ENCODE data around the gene APLN.

APLN gene

DNA sequence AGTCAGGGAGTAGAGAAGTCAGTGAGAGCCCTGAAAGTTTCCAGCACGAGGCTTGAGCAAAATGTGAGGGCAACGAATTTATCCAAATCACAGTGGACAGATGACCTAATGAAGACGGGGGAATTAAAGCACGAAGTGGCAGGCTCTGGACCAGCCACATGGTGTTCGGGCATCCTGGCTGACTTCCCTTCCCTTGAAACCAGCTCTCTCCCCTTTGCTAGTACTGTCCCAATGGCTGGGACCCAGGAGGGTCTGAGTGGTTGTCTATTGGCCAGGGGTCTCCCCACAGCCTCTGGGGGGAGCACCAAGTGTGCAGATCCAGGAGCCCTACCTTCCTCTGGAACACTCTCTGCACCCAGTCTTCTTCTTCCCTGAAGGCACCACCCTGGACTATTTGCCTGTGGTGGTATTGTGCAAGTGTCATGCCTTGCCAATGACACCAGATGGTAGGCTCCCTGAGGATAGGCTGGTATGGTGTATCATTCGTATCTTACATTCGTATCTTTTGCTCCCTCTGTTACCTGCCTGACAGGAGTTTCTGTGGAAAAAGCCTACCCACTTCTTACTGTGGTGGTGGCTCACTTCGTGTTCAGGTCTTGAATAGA lies 2.1 kb downstream of the APLN start:
- DNase-seq, result no peak
- no peak overlapping the region for H3K56ac ChIP-seq (ENCODE audit: low read length)
- H3K4me3 ChIP-seq (ENCODE audit: low read length), result no peak overlapping the region
- H3K9ac ChIP-seq (ENCODE audit: low read length), result no peak overlapping the region
- H3K27me3 ChIP-seq (ENCODE audit: insufficient read depth, low read length, poor library complexity), result peaks cover 9% of the 10 kb centered on the region
- H3K4me2 ChIP-seq (ENCODE audit: low read length), result no peak overlapping the region
- H2BK120ac ChIP-seq (ENCODE audit: low read depth, low read length), result no peak overlapping the region
- no peak overlapping the region for H3K18ac ChIP-seq (ENCODE audit: low read length)
- WGBS (ENCODE audit: extremely low coverage, insufficient coverage, low lambda C conversion rate), result no CpG with 5 or more reads among the region's 8 CpGs
- H3K23ac ChIP-seq (ENCODE audit: low read length), result no peak overlapping the region
- no peak overlapping the region for H2BK15ac ChIP-seq (replicated peaks; ENCODE audit: low read depth)
- no peaks in the 10 kb centered on the region for H3K36me3 ChIP-seq (ENCODE audit: control insufficient read depth, insufficient read depth, low read length)
- no peak overlapping the region for H2BK5ac ChIP-seq (ENCODE audit: low read length)
- no peak overlapping the region for H4K8ac ChIP-seq (ENCODE audit: low read depth, low read length)
- H2AK5ac ChIP-seq (ENCODE audit: low read length), result no peak overlapping the region
- H3K4me1 ChIP-seq (ENCODE audit: control insufficient read depth, low read depth, low read length), result no peaks in the 10 kb centered on the region
- no peak overlapping the region for H4K5ac ChIP-seq (ENCODE audit: low read length)
- no peak overlapping the region for H3K4ac ChIP-seq (ENCODE audit: low read depth, low read length)
- no peaks in the 10 kb centered on the region for H3K79me2 ChIP-seq (ENCODE audit: control insufficient read depth, insufficient read depth, low read length)
- H3K79me1 ChIP-seq (ENCODE audit: low read length), result no peaks in the 10 kb centered on the region
- H3K27ac ChIP-seq (ENCODE audit: low read depth, low read length), result no peak overlapping the region

DNA sequence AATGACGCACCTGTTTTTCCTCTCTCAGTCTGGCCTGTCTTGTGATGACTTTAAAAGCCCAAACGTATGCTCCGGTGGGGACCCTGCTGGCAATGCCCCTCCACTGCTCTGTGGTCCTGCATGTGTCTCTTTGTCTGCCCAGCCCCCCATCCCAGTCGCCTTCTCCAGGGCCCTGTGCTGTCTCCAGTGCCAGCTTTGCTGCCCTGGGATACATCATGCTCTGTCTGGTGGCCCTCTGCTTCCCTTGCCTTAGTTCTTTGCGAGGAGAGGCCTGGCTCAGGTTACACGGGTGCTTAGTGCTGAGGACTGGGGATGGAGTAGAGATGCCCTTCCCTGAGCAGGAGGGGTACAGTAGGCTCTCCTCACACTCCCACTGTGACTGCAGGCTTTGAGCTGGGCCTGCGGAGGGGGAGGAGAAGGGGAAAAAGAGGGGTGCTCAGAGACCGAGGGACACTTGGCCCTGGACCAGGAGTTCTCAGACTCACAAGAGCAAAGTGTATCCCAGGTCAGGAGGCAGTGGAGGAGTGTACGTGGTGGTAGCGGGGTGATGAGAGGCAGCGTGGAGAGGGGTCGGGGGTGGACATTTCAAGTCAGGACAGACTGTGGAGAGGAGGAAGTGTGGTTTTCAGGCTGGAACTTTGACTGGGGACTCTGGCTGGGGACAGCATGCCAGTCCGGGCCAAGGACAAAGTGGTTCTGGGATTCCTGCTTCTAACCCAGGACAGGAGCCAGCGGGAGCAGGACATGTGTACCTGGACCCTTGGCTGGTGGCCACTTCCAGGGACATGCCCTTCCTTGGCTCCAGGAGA lies 2.8 kb downstream of the APLN start:
- H3K4me3 ChIP-seq (ENCODE audit: low read length), result no peak overlapping the region
- no peaks in the 10 kb centered on the region for H3K4me1 ChIP-seq (ENCODE audit: control insufficient read depth, low read depth, low read length)
- WGBS (ENCODE audit: extremely low coverage, insufficient coverage, low lambda C conversion rate), result no CpG with 5 or more reads among the region's 14 CpGs
- no peaks in the 10 kb centered on the region for H3K79me2 ChIP-seq (ENCODE audit: control insufficient read depth, insufficient read depth, low read length)
- no peak overlapping the region for H3K9ac ChIP-seq (ENCODE audit: low read length)
- no peak overlapping the region for H3K56ac ChIP-seq (ENCODE audit: low read length)
- H3K27ac ChIP-seq (ENCODE audit: low read depth, low read length), result no peak overlapping the region
- no peak overlapping the region for H3K18ac ChIP-seq (ENCODE audit: low read length)
- no peak overlapping the region for H2BK120ac ChIP-seq (ENCODE audit: low read depth, low read length)
- no peak overlapping the region for H3K23ac ChIP-seq (ENCODE audit: low read length)
- no peak for DNase-seq
- H2AK5ac ChIP-seq (ENCODE audit: low read length), result no peak overlapping the region
- H3K79me1 ChIP-seq (ENCODE audit: low read length), result no peaks in the 10 kb centered on the region
- no peak overlapping the region for H2BK15ac ChIP-seq (replicated peaks; ENCODE audit: low read depth)
- H3K27me3 ChIP-seq (ENCODE audit: insufficient read depth, low read length, poor library complexity), result peaks cover 9% of the 10 kb centered on the region
- no peak overlapping the region for H3K4ac ChIP-seq (ENCODE audit: low read depth, low read length)
- no peaks in the 10 kb centered on the region for H3K36me3 ChIP-seq (ENCODE audit: control insufficient read depth, insufficient read depth, low read length)
- no peak overlapping the region for H3K4me2 ChIP-seq (ENCODE audit: low read length)
- no peak overlapping the region for H2BK5ac ChIP-seq (ENCODE audit: low read length)
- no peak overlapping the region for H4K5ac ChIP-seq (ENCODE audit: low read length)
- no peak overlapping the region for H4K8ac ChIP-seq (ENCODE audit: low read depth, low read length)

DNA sequence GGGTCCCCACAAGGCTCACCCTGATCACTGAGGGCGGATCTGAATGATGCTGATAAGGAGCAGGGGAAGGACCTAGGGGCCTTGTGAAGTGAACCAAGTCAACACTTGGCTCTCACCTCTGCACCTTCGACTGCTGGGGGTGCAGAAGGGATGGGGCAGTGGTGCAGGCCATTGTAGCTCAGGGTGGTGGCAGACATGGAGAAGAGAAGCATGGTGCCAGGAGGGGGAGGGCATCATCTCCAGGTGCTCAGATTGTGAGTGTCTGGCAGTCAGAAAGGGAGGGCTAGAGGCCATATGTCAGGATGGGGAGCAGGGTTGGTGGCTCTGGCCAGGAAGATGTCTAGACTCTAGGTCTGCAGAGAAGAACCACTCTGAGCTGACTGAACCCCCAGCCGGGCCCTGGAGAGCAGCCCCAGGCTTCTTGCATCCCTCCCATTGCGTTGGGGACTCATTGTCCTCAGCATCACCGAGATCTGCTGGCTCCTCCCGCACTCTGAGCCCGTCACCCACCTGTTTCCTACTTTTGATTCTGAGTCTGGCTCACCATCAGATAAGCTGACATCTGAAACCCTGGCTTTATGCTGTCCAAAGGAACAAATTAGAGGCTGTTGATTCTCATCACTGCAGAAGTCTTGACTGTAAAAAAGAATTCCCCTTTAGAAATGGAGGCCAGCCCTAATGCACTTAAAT lies 3.8 kb downstream of the APLN start:
- Histone ChIP-seq H4K8ac (ENCODE audit: low read depth, low read length) (no peak overlapping the region), H2BK120ac (ENCODE audit: low read depth, low read length) (no peak overlapping the region), H3K27me3 (ENCODE audit: insufficient read depth, low read length, poor library complexity) (peaks cover 9% of the 10 kb centered on the region), H2BK5ac (ENCODE audit: low read length) (no peak overlapping the region), H3K4ac (ENCODE audit: low read depth, low read length) (no peak overlapping the region), H3K4me2 (ENCODE audit: low read length) (no peak overlapping the region), H4K5ac (ENCODE audit: low read length) (no peak overlapping the region), H3K9ac (ENCODE audit: low read length) (no peak overlapping the region), H3K36me3 (ENCODE audit: control insufficient read depth, insufficient read depth, low read length) (no peaks in the 10 kb centered on the region), H2AK5ac (ENCODE audit: low read length) (no peak overlapping the region), H3K79me1 (ENCODE audit: low read length) (no peaks in the 10 kb centered on the region), H3K4me1 (ENCODE audit: control insufficient read depth, low read depth, low read length) (no peaks in the 10 kb centered on the region), H2BK15ac (replicated peaks; ENCODE audit: low read depth) (no peak overlapping the region), H3K27ac (ENCODE audit: low read depth, low read length) (no peak overlapping the region), H3K18ac (ENCODE audit: low read length) (no peak overlapping the region), H3K79me2 (ENCODE audit: control insufficient read depth, insufficient read depth, low read length) (no peaks in the 10 kb centered on the region), H3K56ac (ENCODE audit: low read length) (no peak overlapping the region), H3K4me3 (ENCODE audit: low read length) (no peak overlapping the region), H3K23ac (ENCODE audit: low read length) (no peak overlapping the region)
- no peak for DNase-seq
- no CpG with 5 or more reads among the region's 7 CpGs for WGBS (ENCODE audit: extremely low coverage, insufficient coverage, low lambda C conversion rate)

DNA sequence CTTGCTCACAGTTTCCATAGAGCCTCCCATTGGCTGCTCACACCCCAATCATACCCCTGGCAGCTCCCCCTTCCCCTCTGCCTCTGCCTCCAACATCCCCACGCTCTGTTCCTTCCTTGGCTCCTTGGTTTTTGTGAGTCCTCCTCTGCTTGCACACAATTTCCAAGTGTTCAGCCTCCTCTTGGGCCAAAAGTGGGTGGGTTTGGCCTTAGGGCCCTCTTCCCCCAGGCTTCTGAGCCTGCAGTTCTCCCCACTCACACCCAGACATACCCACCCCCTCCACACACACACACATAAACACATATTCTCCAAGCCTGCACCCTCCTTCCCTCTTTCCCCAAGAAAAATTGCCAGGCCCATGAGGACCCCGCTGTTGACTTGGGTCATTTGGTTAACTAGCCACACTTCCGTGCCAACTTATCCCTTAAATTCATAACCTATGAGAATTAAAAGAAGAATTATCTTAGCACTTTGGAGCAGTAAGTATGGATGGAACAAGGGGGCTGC lies 4.5 kb downstream of the APLN start:
- WGBS (ENCODE audit: extremely low coverage, insufficient coverage, low lambda C conversion rate), result no CpG with 5 or more reads among the region's 3 CpGs
- Histone ChIP-seq H3K4me2 (ENCODE audit: low read length) (no peak overlapping the region), H3K4me3 (ENCODE audit: low read length) (no peak overlapping the region), H2BK15ac (replicated peaks; ENCODE audit: low read depth) (no peak overlapping the region), H2BK5ac (ENCODE audit: low read length) (no peak overlapping the region), H3K18ac (ENCODE audit: low read length) (no peak overlapping the region), H3K79me2 (ENCODE audit: control insufficient read depth, insufficient read depth, low read length) (no peaks in the 10 kb centered on the region), H3K27me3 (ENCODE audit: insufficient read depth, low read length, poor library complexity) (peaks cover 9% of the 10 kb centered on the region), H3K79me1 (ENCODE audit: low read length) (no peaks in the 10 kb centered on the region), H3K4me1 (ENCODE audit: control insufficient read depth, low read depth, low read length) (no peaks in the 10 kb centered on the region), H4K8ac (ENCODE audit: low read depth, low read length) (no peak overlapping the region), H3K36me3 (ENCODE audit: control insufficient read depth, insufficient read depth, low read length) (no peaks in the 10 kb centered on the region), H2BK120ac (ENCODE audit: low read depth, low read length) (no peak overlapping the region), H3K27ac (ENCODE audit: low read depth, low read length) (no peak overlapping the region), H3K4ac (ENCODE audit: low read depth, low read length) (no peak overlapping the region), H4K5ac (ENCODE audit: low read length) (no peak overlapping the region), H3K56ac (ENCODE audit: low read length) (no peak overlapping the region), H3K23ac (ENCODE audit: low read length) (no peak overlapping the region), H2AK5ac (ENCODE audit: low read length) (no peak overlapping the region), H3K9ac (ENCODE audit: low read length) (no peak overlapping the region)
- DNase-seq, result no peak

DNA sequence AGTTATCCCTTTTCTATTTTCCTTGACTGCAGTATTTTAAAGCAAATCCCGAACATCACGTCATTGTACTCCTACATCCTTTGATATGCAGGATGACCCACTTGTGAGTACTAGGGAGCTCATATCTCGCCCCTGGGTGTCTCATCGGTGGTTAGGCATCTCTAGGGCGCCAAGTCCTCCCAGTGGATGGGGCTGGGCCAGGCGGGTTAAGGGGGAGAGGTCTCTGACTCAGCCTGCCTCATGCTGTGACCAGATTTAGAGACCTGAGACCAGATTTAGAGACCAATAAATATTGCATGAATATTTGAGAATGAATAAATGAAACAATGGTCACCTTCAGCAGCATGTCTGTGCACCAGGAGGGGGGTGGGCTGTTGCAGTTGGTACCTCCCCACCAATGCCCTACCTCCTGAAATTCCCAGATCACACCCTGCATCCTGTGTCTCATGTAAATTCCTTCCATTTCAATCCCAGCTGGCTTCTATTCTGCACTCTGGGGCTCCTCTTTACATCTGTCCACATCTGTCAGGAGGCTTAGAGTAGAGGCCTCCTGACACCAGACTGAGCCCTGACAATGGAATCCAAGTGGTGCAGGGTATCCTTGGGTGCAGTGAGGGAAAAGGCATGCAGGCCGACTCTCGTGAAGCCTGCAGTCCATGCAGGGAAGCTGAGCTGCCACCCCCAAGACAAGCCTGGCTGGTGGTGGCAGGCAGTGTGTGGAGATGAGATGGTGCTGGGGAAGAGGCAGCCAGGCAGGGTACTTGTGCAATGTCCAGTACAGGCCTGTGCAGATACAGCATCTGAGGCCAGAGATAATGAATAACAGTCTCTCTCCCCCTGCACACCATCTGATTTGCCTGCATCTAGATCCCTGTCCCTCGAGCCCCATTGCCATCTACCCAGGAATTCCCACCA lies 5.2 kb downstream of the APLN start:
- Histone ChIP-seq H3K4me2 (ENCODE audit: low read length) (no peak overlapping the region), H3K79me2 (ENCODE audit: control insufficient read depth, insufficient read depth, low read length) (no peaks in the 10 kb centered on the region), H2AK5ac (ENCODE audit: low read length) (no peak overlapping the region), H3K4ac (ENCODE audit: low read depth, low read length) (no peak overlapping the region), H3K27ac (ENCODE audit: low read depth, low read length) (no peak overlapping the region), H3K4me3 (ENCODE audit: low read length) (no peak overlapping the region), H4K8ac (ENCODE audit: low read depth, low read length) (no peak overlapping the region), H3K9ac (ENCODE audit: low read length) (no peak overlapping the region), H2BK5ac (ENCODE audit: low read length) (no peak overlapping the region), H3K23ac (ENCODE audit: low read length) (no peak overlapping the region), H3K56ac (ENCODE audit: low read length) (no peak overlapping the region), H3K36me3 (ENCODE audit: control insufficient read depth, insufficient read depth, low read length) (no peaks in the 10 kb centered on the region), H3K18ac (ENCODE audit: low read length) (no peak overlapping the region), H3K79me1 (ENCODE audit: low read length) (no peaks in the 10 kb centered on the region), H2BK120ac (ENCODE audit: low read depth, low read length) (no peak overlapping the region), H4K5ac (ENCODE audit: low read length) (no peak overlapping the region), H3K27me3 (ENCODE audit: insufficient read depth, low read length, poor library complexity) (peaks cover 9% of the 10 kb centered on the region), H3K4me1 (ENCODE audit: control insufficient read depth, low read depth, low read length) (no peaks in the 10 kb centered on the region), H2BK15ac (replicated peaks; ENCODE audit: low read depth) (no peak overlapping the region)
- no peak for DNase-seq
- no CpG with 5 or more reads among the region's 9 CpGs for WGBS (ENCODE audit: extremely low coverage, insufficient coverage, low lambda C conversion rate)

All from mesendoderm (in vitro differentiated cells).